GM21423 (cell line): ENCODE data around the gene WNT5B.
A peak's percentile ranks its signal among the peaks of the same experiment; 100 is the strongest.
"Not testable (repeated sequence)": the region's sequence is repeated elsewhere in the genome, so short reads cannot be mapped to it uniquely, and the experiment has no call there.

ENCODE experiments used
- ATAC-seq: cut with Tn5 transposase; IDR thresholded peaks from one replicate; pipeline ENCODE4 v1.9.1; 2021; ENCODE audit warnings: mild to moderate bottlenecking, moderate library complexity; ENCODE audit not compliant: unreplicated experiment

The WNT5B gene

GRCh38 chr12:1595690-1596347, 33.2 kb upstream of the WNT5B start:
- ATAC-seq = no peak

GRCh38 chr12:1598757-1599156, 30.3 kb upstream of the WNT5B start:
- no peak for ATAC-seq

- ATAC-seq = not testable (repeated sequence)
Observed at GRCh38 chr12:1602706-1603105, 26.3 kb upstream of the WNT5B start.

- ATAC-seq = no peak
Observed at GRCh38 chr12:1603269-1603993, 25.6 kb upstream of the WNT5B start.

- ATAC-seq = no peak
Observed at GRCh38 chr12:1604464-1604863, 24.6 kb upstream of the WNT5B start.

GRCh38 chr12:1605129-1606020, 23.7 kb upstream of the WNT5B start:
- peak; percentile 38 for ATAC-seq

GRCh38 chr12:1606021-1606622, 22.9 kb upstream of the WNT5B start:
- ATAC-seq = peak; percentile 50

GRCh38 chr12:1607940-1608712, 20.9 kb upstream of the WNT5B start:
- ATAC-seq = no peak

GRCh38 chr12:1608713-1609119, 20.3 kb upstream of the WNT5B start:
- ATAC-seq = no peak

GRCh38 chr12:1610072-1610643, 18.9 kb upstream of the WNT5B start:
- ATAC-seq = no peak

GRCh38 chr12:1611803-1612572, 17.0 kb upstream of the WNT5B start:
- no peak for ATAC-seq

GRCh38 chr12:1613860-1614259, 15.2 kb upstream of the WNT5B start:
- no peak for ATAC-seq

- no peak for ATAC-seq
Observed at GRCh38 chr12:1614360-1614759, 14.7 kb upstream of the WNT5B start.

GRCh38 chr12:1616233-1617066, 12.6 kb upstream of the WNT5B start:
- ATAC-seq = no peak

GRCh38 chr12:1618489-1618888, 10.5 kb upstream of the WNT5B start:
- no peak for ATAC-seq

- ATAC-seq = no peak
Observed at GRCh38 chr12:1619159-1619558, 9.9 kb upstream of the WNT5B start.

GRCh38 chr12:1619587-1619986, 9.4 kb upstream of the WNT5B start:
- no peak for ATAC-seq

- ATAC-seq = no peak
Observed at GRCh38 chr12:1620092-1620491, 8.9 kb upstream of the WNT5B start.
